Cardiac fibroblast (primary cell): ENCODE measurements around the gene DHRS1.

ENCODE experiments used
- DNase-seq, 2 donors: peaks; one replicate each; pipeline versions ENCODE4 v3.0.0 to v3.0.0-alpha.2; 2010; ENCODE audit warnings: low read depth in 2 of 2
- H3K4me3 ChIP-seq, 2 donors: replicated peaks in 1 of 2; 1 replicate in 1 of 2; 2 replicates in 1 of 2; pipeline ENCODE4 v1.5.1; 2011; ENCODE audit warnings: low read depth in 2 of 2, low read length in 2 of 2, mild to moderate bottlenecking in 2 of 2, moderate library complexity in 1 of 2
- CTCF ChIP-seq: IDR thresholded peaks from one replicate; pipeline ENCODE4 v1.5.1; 2011; ENCODE audit warnings: low read depth, mild to moderate bottlenecking, low read length, inconsistent platforms

DHRS1 gene

GRCh38 chr14:24274101-24274543 is 25.5 kb downstream of the DHRS1 start:
- peak in 1 of 2 donors; percentile 10 for DNase-seq
- H3K4me3 ChIP-seq = no peak overlapping the region
- no peak for TF ChIP-seq CTCF

GRCh38 chr14:24273422-24273998 is 26.1 kb downstream of the DHRS1 start:
- no peak for TF ChIP-seq CTCF
- no peak overlapping the region for H3K4me3 ChIP-seq
- peak in 1 of 2 donors; percentile 8 for DNase-seq

GRCh38 chr14:24272467-24272866 is 27.1 kb downstream of the DHRS1 start:
- DNase-seq = no peak
- no peak overlapping the region for H3K4me3 ChIP-seq
- TF ChIP-seq CTCF = no peak

- TF ChIP-seq CTCF = no peak
- peak overlapping the region; percentile 95 to 96 for H3K4me3 ChIP-seq
- no peak for DNase-seq
Measured at GRCh38 chr14:24271834-24272263, 27.7 kb downstream of the DHRS1 start.

GRCh38 chr14:24271134-24271833 is 28.3 kb downstream of the DHRS1 start, which contains the start of gene RABGGTA:
Gene RABGGTA, minus strand, starts transcription at chr14:24271597. Its CDS starts 482 bp downstream, at chr14:24271115.
- peak within 1 kb of the TSS; percentile 95 to 96 for H3K4me3 ChIP-seq
- TF ChIP-seq CTCF = peak; percentile 59
- peak; percentile 87 to 93 for DNase-seq

GRCh38 chr14:24270537-24271133 is 28.9 kb downstream of the DHRS1 start:
- H3K4me3 ChIP-seq = peak overlapping the region; percentile 95 to 96
- TF ChIP-seq CTCF = no peak
- DNase-seq = no peak
